GM10248 (cell line): ENCODE data around the gene SAMHD1.
"Not testable (repeated sequence)": the region's sequence is repeated elsewhere in the genome, so short reads cannot be mapped to it uniquely, and the experiment has no call there.

Experiments used
- CTCF ChIA-PET: fragments of 300-600 bp; sonication (Branson Sonifier 250); formaldehyde crosslinking; extraction: SDS; loops from one replicate; lab custom pipeline; 2021; ENCODE audit warnings: antibody characterized with exemption; lab: Yijun Ruan, JAX
- POLR2A ChIA-PET: fragments of 350-650 bp; sonication (Branson Sonifier 250); formaldehyde crosslinking; extraction: SDS; loops from one replicate; lab custom pipeline; 2020; ENCODE audit warnings: antibody characterized with exemption; lab: Yijun Ruan, JAX
- DNase-seq: peaks from one replicate; pipeline ENCODE4 v3.0.0; 2012; ENCODE audit errors: extremely low spot score
- TF ChIP-seq, protein P1 (sequence below): IDR thresholded peaks from 2 replicates; pipeline ENCODE4 v1.5.1; 2012; ENCODE audit warnings: mild to moderate bottlenecking, low read depth; ENCODE audit errors: extremely low read depth, missing control alignments, control extremely low read depth

The SAMHD1 gene

DNA sequence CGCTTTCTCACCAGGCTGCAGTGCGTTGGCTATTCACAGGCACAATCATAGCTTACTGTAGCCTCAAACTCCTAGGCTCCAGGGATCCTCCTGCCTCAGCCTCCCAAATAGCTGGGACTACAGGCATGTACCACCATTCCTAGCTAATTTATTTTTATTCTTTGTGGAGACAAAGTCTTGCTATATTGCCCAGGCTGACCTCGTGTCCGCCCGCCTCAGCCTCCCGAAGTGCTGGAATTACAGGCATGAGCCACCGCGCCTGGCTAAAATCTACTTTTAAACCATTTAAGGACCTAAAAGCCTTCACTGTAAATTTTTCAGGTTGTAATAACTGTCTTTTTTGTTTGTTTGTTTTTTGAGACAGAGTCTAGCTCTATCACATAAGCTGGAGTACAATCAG, 15.2 kb downstream of the SAMHD1 start:
- no peak for DNase-seq
- ChIA-PET POLR2A (no interaction called here), CTCF (interaction anchor here (1.4 to 3.2 kb wide), 2 partner anchors 17 to 128 kb away, joined by 3 to 15 read pairs; no protein-coding TSS in a partner anchor)
- TF ChIP-seq, protein P1, sequence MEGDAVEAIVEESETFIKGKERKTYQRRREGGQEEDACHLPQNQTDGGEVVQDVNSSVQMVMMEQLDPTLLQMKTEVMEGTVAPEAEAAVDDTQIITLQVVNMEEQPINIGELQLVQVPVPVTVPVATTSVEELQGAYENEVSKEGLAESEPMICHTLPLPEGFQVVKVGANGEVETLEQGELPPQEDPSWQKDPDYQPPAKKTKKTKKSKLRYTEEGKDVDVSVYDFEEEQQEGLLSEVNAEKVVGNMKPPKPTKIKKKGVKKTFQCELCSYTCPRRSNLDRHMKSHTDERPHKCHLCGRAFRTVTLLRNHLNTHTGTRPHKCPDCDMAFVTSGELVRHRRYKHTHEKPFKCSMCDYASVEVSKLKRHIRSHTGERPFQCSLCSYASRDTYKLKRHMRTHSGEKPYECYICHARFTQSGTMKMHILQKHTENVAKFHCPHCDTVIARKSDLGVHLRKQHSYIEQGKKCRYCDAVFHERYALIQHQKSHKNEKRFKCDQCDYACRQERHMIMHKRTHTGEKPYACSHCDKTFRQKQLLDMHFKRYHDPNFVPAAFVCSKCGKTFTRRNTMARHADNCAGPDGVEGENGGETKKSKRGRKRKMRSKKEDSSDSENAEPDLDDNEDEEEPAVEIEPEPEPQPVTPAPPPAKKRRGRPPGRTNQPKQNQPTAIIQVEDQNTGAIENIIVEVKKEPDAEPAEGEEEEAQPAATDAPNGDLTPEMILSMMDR: no peak

GRCh38 chr20:36933571-36933970, 17.9 kb downstream of the SAMHD1 start:
- not testable (repeated sequence) for DNase-seq
- CTCF ChIA-PET: interaction anchor here (1.3 to 4.2 kb wide), 3 partner anchors 9 to 47 kb away, joined by 3 to 18 read pairs (median 3); no protein-coding TSS in a partner anchor
- POLR2A ChIA-PET: interaction anchor here (0.7 kb wide), 1 partner anchor 1191 kb away, joined by 3 read pairs; no protein-coding TSS in a partner anchor

DNA sequence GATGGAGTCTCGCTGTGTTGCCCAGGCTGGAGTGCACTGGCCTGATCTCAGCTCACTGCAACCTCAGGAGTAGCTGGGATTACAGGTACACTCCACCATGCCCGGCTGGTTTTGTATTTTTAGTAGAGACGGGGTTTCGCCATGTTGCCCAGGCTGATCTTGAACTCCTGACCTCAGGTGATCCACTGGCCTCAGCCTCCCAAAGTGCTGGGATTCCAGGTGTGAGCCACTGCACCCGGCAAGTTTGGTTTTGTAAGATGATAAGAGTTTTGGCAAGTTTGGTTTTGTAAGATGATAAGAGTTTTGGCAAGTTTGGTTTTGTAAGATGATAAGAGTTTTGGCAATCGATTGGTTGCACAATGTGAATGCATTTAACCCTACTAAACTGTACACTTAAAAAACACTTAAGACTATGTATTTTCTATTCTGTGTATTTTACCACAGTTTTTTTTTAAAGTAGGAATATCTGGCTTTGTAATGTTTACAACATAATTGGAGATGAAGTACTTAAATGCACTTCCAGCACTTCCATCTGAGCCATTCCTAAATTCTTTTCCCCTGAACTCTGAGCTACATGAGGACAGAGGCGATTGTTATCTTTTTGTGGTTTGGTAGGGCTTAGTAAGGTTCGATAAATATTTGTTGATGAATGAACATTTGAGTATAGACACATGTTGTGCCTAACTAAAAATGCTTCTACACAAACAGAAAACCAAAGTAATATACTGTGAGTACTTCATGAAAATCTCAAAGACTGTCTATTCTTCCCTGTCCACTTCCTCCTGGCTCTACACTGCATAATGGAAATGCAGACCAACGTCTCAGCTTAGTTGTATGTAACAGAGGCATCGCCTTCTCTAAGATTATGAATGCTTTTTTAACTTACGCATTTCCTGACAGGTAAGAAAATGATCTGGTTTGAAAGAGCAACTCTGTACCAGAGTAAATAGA, 18.8 kb downstream of the SAMHD1 start:
- POLR2A ChIA-PET: no interaction called here
- CTCF ChIA-PET: interaction anchor here (1.3 to 4.2 kb wide), 3 partner anchors 10 to 46 kb away, joined by 3 to 18 read pairs (median 3); no protein-coding TSS in a partner anchor
- no peak for DNase-seq
- TF ChIP-seq, protein P1: no peak

DNA sequence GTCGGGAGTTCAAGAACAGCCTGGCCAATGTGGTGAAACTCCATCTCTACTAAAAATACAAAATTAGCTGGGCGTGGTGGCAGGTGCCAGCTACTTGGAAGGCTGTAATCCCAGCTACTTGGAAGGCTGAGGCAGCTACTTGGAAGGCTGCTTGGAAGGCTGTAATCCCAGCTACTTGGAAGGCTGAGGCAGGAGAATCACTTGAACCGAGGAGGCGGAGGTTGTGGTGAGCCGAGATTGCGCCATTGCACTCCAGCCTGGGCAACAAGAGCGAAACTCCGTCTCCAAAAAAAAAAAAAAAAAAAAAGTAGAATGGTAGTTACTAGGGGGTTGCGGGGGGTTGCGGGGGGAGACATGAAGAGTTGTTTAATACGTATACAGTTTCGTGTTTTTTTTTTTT, 19.4 kb downstream of the SAMHD1 start:
- DNase-seq, POLR2A ChIA-PET: not testable (repeated sequence)
- CTCF ChIA-PET: interaction anchor here (4.2 kb wide), 1 partner anchor 11 kb away, joined by 18 read pairs; no protein-coding TSS in a partner anchor

DNA sequence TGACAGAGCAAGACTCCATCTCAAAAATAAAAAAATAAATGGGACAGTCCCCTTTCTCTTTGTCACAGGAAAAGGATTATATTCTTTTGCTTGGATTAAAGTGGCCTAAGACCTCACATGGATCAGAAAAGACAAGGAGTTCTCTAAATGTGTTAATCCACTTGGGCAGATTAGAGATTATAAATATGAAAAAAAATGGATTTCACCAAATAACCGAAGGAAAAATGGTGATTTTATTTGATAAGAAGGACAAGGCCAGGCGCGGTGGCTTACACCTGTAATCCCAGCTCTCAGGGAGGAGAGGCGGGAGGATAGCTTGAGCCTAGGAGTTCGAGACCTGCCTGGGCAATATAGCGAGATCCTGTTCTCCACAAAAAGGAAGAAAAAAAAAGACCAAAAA, 21.8 kb downstream of the SAMHD1 start:
- CTCF ChIA-PET: interaction anchor here (4.2 kb wide), 1 partner anchor 9 kb away, joined by 18 read pairs; no protein-coding TSS in a partner anchor
- TF ChIP-seq, protein P1: no peak
- DNase-seq: no peak
- POLR2A ChIA-PET: no interaction called here

GRCh38 chr20:36929290-36929689, 22.2 kb downstream of the SAMHD1 start:
- no peak for DNase-seq
- POLR2A ChIA-PET: no interaction called here
- TF ChIP-seq, protein P1: no peak
- CTCF ChIA-PET: no interaction called here

GRCh38 chr20:36927704-36928103, 23.8 kb downstream of the SAMHD1 start:
- TF ChIP-seq, protein P1: no peak
- CTCF ChIA-PET: no interaction called here
- DNase-seq: no peak
- POLR2A ChIA-PET: no interaction called here
